Mesothelial cell of epicardium (in vitro differentiated cells): Measurements from ENCODE around the gene ARAP2. TPM values are rescaled to one million over a fixed set of nuclear protein-coding genes. Genes with fewer than 3 reads are reported as not detected.

ENCODE experiments used
- DNase-seq, 2 experiments: peaks; one replicate each; pipeline ENCODE4 v3.0.0; 2021; ENCODE audit warnings: low spot score in 2 of 2; ENCODE audit not compliant: unreplicated experiment in 2 of 2
- H3K27ac Mint-ChIP-seq: 2 replicates; pipeline ENCODE4 v1.8.0; 2021; ENCODE audit warnings: mixed read lengths
- H3K27me3 Mint-ChIP-seq: 2 replicates; pipeline ENCODE4 v1.8.0; 2021; ENCODE audit warnings: low read depth, mixed read lengths
- H3K36me3 Mint-ChIP-seq: 2 replicates; pipeline ENCODE4 v1.8.0; 2021; ENCODE audit warnings: mixed read lengths
- H3K4me1 Mint-ChIP-seq: 2 replicates; pipeline ENCODE4 v1.8.0; 2021; ENCODE audit warnings: mixed read lengths
- H3K4me3 Mint-ChIP-seq: 2 replicates; pipeline ENCODE4 v1.8.0; 2021; ENCODE audit warnings: mild to moderate bottlenecking, moderate library complexity, mixed read lengths
- H3K9me3 Mint-ChIP-seq: 2 replicates; pipeline ENCODE4 v1.8.0; 2021; ENCODE audit warnings: mixed read lengths
- total RNA-seq: library from RNA; stranded (reverse); gene quantifications from 3 replicates; pipeline ENCODE4 v1.2.1, GENCODE V29; 2021
- TF ChIP-seq, protein P1 (sequence below): fragments of 200-600 bp; sonication (generic); IDR thresholded peaks from one replicate; pipeline ENCODE4 v1.5.0; 2021; ENCODE audit warnings: antibody characterized with exemption; ENCODE audit not compliant: unreplicated experiment

ARAP2 gene
- total RNA-seq, 1 donor from 2014 or later: 16.0 TPM

DNA sequence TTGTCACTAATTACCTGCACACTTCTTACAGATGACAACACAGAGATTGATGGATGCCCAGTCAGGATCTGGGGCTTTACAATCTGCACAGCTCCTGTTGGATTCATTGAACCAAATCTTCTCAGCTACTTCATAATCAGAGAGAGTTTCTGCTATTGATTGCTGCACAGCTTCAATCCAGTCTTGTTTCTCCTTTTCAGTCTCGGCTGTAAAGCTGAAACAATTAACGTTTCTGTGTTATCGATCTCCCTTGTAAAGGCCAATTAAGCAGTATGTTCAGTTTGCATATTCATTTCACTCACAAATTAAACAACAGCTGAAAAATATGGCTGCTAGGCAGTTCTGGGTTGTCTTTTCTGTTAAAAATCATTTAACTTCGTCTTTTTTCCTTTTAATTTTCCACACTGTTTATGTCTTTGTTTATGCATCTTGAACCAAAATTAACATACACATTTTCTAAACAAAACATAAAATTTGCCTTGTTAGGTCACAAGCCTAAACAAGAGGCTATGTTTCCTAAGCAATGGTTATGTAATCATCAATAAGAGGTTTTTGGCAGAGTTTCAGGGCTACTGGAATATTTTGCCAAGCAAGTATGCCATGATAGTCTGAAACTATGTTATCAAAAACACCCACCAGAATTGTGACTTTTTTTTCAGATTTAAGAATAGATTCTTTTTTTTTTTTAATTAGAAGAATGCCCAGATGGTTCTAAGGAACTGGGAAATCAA lies 79.2 kb downstream of the ARAP2 start:
- no peaks in the 10 kb centered on the region for H3K9me3 Mint-ChIP-seq
- H3K4me1 Mint-ChIP-seq: no peaks in the 10 kb centered on the region
- no peak overlapping the region for H3K4me3 Mint-ChIP-seq
- no peaks in the 10 kb centered on the region for H3K27me3 Mint-ChIP-seq
- no peak for DNase-seq
- TF ChIP-seq, protein P1, sequence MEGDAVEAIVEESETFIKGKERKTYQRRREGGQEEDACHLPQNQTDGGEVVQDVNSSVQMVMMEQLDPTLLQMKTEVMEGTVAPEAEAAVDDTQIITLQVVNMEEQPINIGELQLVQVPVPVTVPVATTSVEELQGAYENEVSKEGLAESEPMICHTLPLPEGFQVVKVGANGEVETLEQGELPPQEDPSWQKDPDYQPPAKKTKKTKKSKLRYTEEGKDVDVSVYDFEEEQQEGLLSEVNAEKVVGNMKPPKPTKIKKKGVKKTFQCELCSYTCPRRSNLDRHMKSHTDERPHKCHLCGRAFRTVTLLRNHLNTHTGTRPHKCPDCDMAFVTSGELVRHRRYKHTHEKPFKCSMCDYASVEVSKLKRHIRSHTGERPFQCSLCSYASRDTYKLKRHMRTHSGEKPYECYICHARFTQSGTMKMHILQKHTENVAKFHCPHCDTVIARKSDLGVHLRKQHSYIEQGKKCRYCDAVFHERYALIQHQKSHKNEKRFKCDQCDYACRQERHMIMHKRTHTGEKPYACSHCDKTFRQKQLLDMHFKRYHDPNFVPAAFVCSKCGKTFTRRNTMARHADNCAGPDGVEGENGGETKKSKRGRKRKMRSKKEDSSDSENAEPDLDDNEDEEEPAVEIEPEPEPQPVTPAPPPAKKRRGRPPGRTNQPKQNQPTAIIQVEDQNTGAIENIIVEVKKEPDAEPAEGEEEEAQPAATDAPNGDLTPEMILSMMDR: no peak
- H3K36me3 Mint-ChIP-seq: peaks cover 18% of the 10 kb centered on the region
- no peak overlapping the region for H3K27ac Mint-ChIP-seq

DNA sequence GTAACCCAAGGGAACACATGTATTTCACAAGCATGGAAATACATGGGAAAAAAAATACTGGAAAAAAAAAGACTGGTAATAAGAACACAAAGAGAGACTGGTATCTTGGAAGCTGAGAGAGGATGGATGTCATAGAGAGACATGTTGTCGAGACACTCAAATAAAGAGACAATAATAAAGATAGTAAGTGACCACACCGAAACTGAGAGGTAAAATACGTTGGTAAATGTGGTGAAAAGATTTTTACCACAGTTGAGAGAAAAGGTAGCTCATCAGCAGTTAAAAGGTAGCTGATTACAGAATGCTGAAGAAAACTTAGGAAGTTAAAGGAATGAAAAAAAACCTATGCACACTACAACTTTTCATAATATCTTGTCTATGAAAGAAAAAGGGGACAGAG lies 81.1 kb downstream of the ARAP2 start:
- TF ChIP-seq, protein P1: no peak
- Mint-ChIP-seq H3K4me1 (no peaks in the 10 kb centered on the region), H3K27ac (no peak overlapping the region), H3K36me3 (peaks cover 18% of the 10 kb centered on the region), H3K9me3 (no peaks in the 10 kb centered on the region), H3K4me3 (no peak overlapping the region), H3K27me3 (no peaks in the 10 kb centered on the region)
- no peak for DNase-seq

DNA sequence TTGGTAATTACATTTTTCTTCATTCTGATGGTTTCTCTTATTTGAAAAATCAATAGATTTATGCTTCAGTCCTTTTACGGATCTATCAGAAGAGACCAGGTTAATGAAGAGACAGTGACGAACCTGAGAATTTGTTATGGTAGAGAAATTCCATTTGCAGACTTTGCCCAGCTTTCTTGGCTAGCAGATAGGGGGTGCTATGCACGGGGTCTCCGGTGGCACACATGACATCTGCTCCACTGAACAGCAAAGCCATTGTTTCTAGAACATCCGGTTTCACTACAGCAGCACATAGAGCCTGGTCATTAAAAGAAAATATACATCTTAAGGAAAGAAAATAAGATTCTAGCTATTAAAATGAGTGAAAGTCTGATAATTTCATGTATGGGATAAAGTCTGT lies 85.1 kb downstream of the ARAP2 start:
- H3K4me3 Mint-ChIP-seq: no peak overlapping the region
- no peaks in the 10 kb centered on the region for H3K9me3 Mint-ChIP-seq
- DNase-seq: no peak
- no peaks in the 10 kb centered on the region for H3K27me3 Mint-ChIP-seq
- TF ChIP-seq, protein P1: no peak
- no peak overlapping the region for H3K27ac Mint-ChIP-seq
- peaks cover 17% of the 10 kb centered on the region for H3K36me3 Mint-ChIP-seq
- no peaks in the 10 kb centered on the region for H3K4me1 Mint-ChIP-seq

DNA sequence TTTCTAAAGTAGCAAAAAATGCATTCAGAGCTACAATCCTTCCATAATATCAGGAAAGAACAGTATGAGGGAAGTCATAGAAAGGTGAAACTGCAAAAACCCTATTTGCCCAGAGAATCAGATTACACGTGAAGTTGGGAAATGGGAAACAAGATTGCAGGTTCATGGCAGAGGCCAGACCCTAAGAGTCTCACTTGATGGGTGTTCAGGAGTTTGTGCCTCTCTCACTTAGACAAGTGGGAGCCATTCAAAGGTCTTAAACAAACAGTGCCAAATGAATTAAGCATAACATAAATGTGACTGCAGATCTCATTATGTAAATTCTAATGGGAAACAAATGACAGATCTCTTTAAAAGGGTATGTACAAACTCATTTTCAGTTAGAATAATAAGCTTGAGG lies 91.6 kb downstream of the ARAP2 start:
- H3K27ac Mint-ChIP-seq: no peak overlapping the region
- no peaks in the 10 kb centered on the region for H3K27me3 Mint-ChIP-seq
- TF ChIP-seq, protein P1: no peak
- H3K4me1 Mint-ChIP-seq: peaks cover 2% of the 10 kb centered on the region
- no peaks in the 10 kb centered on the region for H3K9me3 Mint-ChIP-seq
- no peak overlapping the region for H3K4me3 Mint-ChIP-seq
- H3K36me3 Mint-ChIP-seq: peaks cover 6% of the 10 kb centered on the region
- no peak for DNase-seq

DNA sequence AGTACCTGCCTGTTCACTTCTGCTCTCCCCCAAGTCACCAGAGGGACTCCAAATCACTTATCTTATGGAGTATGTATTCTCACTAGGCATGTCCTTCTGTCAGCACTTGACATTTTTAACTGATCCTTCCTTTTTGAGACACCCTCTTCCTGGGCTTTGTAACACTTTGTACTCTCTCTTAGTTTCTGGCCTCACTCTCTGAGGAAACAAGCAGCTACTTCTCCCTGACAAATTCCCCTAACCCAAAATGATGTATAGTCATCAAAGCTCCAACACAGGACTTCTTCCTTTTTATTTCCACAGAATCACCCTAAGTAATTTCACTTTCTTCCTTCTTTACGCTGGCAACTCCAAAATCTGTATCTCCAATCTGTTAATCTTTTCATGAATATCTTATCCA lies 101.8 kb downstream of the ARAP2 start:
- no peak overlapping the region for H3K4me3 Mint-ChIP-seq
- no peak for DNase-seq
- peaks cover 10% of the 10 kb centered on the region for H3K4me1 Mint-ChIP-seq
- TF ChIP-seq, protein P1: no peak
- peaks cover 8% of the 10 kb centered on the region for H3K9me3 Mint-ChIP-seq
- H3K27me3 Mint-ChIP-seq: no peaks in the 10 kb centered on the region
- no peak overlapping the region for H3K27ac Mint-ChIP-seq
- peaks cover 14% of the 10 kb centered on the region for H3K36me3 Mint-ChIP-seq
